ENCODE data around the gene P2RX3.
"Not testable (repeated sequence)": the region's sequence is repeated elsewhere in the genome, so short reads cannot be mapped to it uniquely, and the experiment has no call there.

Gene P2RX3

DNA sequence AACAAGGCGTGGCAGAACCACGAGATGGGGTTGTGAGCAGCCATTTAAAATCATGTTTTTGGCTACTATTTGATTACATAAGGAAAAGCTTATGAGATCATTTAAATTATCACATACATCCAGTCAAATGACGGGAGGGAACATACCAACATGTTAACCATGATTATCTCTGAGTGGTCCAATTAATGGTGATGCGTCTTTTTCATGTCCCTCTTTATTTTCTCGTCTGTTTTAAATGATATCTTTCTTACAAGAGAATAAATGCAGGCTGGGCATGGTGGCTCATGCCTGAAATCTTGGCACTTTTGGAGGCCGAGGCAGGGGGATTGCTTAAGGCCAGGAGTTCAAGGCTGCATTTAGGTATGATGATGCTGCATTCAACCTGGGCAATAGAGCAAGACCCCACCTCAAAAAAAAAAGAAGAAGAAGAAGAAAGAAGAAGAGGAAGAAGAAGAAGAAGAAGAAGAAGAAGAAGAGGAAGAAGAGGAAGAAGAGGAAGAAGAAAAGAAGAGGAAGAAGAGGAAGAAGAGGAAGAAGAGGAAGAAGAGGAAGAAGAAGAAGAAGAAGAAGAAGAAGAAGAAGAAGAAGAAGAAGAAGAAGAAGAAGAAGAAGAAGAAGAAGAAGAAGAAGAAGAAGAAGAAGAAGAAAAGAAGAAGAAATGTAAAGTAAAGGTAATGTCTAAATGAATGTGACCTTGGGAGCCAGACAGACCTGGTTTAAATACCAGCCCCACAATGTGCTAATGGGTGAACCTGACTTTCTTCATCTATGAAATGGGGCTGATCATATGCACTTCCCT, 65.0 kb downstream of the P2RX3 start:
- DNase-seq = not testable (repeated sequence)

DNA sequence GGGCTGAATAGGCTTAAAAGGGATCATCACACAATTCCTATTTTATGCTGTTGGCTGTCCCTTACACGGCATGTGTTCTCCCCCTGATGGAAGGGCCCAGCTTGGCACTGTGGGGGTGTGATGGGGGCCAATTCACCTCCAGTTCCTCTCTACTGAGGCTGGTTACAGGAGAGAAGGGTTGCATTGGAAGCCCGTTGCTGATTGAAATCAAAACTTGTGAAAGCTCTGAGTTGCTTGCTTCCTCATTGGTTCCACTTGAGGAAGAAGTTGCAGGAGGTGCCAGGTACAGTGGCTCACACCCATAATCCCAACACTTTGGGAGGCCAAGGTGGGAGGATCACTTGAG, 65.6 kb downstream of the P2RX3 start:
- DNase-seq = no peak

DNA sequence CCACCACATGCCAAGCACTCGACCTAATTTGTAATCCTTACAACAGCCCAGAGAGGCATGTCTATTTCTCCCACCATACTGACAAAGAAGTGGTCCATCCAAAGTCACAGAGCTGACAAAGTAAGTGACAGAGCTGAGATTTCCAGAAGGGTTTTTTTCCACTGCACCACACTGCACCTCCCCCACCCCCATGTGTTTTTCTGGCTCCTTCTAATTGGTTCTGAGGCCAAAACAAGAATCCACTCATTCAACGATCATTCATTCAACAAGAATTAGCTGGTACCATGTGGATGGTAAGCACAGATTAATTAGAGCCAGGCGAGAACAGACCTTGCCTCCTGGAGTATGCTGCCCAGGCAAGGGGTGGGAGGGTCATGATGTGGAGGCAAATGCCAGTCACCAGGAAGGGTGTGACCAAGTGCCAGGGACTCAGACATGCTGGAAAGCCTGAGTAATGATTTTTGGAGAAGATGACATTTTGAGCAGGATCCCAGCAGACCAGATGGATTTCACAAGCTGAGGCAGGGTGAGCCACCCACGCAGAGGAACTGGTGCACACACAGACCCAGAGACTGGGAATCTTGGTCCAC, 67.2 kb downstream of the P2RX3 start:
- DNase-seq = no peak

DNA sequence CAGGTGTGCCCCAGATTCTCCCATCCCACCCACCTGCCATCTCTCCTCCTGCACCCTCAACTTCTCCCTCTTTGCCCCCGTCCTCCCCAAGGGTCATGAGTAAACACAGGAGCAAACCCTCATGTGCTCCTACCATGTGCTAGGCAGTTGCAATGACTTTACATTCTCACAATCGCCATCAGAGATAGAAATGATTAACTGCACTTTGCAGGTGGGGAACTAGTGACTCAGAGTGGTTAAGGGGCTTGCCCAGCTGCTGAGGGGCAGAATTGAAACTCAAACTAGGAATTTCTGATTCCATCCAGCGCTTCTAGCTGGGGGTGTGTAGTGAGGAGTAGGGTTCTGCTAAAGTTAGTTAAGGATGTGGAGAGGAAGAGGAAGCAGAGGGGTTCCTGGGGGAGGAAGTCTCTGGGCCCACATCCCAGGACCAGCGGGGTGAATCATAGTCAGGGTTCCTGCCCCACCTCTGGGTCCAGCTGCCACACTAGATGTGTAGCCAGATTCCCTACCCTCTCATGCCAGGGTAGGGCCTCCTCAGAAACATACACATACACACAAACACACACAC, 68.3 kb downstream of the P2RX3 start:
- DNase-seq = no peak

DNA sequence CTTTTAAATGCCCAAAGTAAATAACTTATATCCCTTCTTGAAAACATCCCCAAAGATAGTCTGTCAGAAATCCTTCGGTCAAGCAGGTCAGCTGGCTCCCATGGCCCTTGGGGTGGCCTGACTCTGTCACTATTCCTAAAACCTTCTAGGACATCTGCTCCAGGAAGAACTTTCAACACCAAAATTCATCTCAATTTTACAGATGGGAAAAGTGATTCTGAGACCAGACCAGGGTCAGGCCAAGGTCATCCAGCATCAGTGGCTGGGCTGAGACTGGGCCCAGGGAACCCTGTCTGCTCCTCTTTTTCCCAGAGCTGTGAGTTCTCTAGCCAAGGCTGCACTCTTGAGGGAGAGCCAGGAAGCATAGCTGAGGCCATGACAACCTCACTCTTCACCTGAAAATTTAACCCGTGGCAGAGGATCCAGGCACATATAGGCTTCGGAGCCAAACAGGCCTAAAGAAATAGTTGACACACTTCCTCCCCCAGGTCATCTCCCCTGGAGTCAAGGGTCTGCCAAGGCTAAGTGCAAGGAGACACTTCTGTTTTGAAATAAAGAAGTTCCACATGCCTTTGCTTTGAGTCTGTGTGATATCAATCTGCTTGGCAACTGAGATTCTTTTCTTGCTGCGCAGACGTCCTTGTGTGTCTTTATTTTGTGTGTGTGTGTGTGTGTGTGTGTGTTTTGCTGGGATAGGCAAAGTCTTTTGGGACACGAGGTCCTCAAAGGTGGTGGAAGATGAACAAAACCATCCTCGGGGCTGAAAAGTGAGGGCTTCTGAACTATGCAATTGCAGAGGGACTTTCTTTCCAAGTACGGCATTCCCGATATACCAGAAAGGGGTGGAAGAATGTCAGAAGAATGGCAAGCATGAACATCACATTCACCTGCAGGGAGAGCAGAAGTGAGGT, 69.1 kb downstream of the P2RX3 start:
- no peak for DNase-seq

DNA sequence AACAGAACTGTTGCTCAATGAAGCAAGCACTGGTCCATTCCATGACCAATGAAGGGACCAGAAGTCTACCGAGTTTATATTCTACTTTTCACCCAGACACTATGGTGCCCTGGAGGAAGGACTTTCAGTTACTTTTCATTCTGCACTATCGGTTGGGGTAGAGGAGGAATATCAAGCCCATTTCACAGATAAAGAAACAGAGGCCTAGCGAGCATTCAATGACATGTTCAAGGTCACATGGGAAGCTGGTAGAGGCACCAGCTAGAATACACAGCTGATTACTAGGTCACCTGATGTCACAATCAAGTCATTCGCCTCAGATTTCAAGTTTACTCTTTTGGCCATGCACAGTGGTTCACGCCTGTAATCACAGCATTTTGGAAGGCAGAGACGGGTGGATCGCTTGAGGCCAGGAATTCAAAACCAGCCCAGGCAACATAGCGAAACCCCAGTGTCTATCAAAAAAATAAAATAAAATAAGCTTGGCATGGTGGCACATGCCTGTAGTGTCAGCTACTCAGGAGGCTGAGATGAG, 69.9 kb downstream of the P2RX3 start:
- no peak for DNase-seq

DNA sequence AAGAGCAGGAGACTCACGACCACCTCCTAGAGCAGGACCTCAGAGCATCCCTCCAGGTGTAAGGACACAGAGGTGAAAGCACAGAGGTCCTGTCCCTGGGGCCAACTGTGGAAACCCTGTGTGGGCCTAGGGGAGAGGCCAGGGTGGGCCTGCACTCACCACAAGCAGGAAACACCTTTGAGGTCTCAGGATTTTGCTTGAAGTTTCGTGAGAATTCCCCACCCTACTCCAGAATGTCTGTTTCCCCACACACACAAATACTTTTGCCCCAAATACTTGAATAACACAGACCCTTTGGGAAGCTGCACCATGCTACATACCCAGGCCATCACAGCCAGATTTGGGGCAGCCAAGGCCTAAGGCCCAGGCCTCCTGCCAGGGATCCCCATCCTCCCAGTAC, 70.6 kb downstream of the P2RX3 start:
- DNase-seq = no peak

DNA sequence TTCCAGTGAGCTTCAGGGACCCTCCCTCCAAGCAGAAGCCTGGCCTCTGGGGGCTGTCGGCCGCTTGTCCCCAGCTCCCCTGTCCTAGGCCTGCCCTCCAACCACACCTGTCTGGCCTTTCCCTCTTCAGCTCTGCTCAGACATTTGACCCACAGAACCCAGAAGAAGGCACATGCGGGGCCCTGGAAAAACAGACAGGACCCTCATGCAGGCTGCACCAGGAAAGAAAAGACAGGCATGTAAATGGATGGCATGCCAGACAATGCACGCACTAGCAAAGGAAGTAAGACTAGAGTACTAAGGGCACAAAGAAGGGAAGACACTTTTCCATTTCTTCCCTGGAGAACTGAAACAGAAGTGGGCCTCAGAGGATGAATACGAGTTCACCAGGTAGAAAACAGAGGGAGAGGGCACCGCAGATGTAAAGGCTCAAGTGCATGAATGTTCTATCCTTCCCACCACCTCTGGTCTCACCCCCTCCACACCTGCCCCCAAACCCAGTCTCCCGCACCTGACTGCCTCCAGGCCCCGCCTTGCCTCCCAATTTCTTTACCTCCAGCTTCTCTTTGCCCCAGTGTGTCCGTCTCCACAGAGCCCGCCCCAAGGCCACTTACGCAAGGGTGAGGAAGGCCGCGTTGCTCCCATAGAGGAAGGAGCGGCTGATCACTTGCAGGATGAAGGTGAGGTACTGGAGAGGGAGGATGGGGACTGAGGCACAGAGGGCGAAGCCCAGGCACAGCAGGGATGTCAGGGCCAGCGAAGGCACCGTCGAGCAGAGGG, 71.4 kb downstream of the P2RX3 start:
- DNase-seq = no peak

DNA sequence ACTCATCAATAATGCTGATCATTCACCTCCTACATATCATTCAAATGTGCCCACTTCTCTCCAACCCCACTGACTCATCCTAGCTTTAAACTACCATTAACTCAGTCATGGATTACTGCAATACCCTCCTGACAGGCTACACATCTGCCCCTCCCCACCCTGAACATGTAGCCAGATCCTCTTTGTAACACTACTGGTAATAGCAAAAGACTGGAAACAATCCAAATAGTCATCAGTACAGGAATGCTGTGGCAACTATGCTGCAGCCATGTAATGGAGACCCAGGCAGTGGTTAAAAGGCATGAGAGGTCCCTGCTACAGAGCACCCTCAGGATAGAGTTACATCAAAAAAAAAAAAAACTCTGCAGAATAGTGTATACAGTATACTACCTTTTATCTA, 72.1 kb downstream of the P2RX3 start:
- DNase-seq = no peak

DNA sequence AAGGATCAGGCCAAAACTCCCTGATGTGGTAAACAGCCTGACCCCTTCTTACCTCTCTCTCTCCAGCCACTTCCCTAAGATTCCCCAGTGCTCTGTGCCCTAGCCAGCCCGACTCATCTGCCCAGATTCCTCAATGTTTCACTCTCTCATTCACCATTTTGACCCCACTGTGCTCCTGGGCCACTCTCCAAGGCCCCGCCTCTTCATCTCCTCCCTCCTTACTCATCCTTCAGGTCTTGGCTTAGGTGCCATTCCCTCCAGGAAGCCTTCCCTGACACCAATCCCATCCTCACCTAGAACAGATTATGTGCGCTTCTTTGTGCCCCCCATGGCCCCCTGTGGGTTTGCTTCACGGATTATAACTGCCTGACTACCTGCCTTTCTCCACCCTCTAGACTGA, 75.5 kb downstream of the P2RX3 start:
- no peak for DNase-seq

DNA sequence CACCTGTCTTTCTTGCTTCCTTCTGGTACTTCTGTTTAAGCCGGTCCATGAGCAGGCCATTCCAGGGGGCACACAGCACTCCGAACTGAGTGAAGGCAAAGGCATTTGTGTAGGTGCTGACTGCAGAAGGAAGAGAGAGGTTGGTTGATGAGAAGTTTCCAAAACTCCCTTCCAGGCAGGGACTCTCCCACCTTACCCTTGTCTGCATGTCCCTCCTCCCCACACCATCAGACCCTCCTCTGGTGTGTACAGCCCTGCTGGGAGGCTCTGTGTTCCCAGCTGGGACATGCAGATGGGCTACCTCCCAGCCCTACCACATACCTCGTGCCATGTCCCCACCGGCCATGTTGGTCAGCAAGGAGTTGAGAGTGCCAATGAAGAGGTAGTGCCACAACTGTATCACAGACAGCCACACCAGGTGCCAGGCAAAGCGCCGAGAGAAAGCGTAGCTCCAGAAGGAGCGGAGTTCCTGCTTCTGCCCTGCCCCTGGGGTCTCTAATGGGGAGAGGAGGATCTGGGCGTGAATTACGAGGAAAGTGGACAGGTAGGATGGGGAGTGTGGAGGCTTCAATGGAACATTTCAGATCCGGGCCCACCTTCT, 76.6 kb downstream of the P2RX3 start:
- no peak for DNase-seq

DNA sequence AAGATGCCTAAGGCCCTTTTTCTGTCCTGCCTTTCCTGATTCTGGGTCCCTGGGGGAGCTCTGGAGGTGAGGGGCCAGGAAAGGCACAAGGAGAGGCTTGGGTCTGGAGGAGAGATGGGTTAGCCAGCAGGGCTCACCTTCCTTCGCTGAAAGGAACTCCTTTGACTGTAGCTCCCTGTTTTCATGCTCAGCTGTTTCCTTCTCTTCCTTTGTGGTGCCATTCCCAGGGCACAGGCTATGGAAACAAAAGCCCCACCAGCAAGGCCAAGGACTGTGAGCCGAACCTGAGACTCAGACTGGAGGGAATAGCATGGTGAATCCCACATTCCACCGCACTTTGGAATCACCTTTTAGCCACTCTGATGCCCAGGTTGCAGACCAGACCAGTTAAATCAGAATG, 78.3 kb downstream of the P2RX3 start:
- DNase-seq = no peak

DNA sequence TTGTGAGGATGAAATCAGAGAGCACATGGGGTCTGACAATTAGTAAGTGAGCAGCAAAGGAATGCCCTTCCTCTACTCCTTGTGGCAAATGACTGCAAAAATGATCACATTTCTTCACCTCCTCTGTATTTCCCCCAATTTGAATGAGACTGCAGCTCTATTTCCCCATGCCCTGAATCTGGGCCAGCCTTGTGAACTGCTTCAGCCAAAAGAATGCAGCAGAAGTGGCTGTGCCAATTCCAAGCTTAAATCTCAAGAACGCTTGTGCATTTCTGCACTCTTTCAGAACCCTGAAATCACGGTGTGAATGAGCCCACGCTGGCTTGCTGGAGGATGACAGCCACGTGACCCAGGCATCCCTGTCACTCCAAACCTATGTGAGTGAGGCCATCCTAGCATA, 78.9 kb downstream of the P2RX3 start:
- no peak for DNase-seq

DNA sequence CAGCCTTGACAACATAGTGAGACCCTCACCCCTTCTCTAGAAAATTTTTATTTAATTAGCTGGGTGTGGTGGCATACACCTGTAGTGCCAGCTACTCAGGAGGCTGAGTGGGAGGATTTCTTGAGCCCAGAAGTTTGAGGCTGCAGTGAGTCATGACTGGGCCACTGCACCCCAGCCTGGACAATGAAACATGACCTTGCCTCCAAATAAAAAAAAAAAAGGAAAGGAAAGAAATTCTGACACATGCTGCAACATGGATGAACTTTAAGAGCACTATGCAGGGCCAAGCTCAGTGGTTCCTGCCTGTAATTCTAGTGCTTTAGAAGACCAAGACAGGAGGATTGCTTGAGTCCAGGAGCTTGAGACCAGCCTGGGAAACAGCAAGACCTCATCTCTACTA, 80.0 kb downstream of the P2RX3 start:
- DNase-seq = no peak

DNA sequence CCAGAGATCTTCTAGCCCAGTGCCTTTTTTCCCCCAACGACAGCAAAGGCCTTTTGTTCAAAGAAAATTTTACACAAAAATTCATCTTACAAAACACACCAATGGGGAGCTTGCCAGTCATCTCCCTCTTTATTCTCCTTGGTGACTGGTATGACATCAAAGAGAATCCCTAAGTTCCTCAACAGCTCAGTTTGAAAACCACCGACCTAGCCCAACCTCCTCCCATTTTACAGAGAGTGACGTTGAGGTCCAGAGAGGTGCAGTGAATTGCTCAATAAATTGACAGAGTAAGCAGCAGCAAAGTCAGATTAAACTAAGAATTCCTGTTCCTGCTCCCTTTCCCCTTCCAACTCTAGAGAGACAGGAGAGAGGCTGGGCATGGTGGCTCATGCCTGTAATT, 81.0 kb downstream of the P2RX3 start:
- no peak for DNase-seq

DNA sequence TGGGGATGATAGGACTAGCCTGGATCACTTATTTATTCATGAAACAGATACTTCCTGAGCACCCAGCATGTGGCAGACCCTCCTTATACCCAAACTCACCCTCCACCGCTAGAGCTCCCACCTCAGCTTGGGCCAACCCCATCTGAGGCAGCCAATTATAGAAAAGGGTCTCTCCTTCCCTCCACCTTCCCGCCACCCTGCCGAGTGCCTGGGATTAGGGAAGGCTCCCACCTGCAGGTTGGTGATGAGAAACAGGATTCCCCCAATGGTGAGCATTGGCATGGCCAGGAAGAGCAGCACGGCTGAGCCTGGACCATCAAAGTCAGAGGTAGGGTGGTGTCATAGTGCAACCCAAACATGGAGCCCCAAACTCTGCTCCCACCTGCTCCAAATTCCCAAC, 82.9 kb downstream of the P2RX3 start:
- no peak for DNase-seq

DNA sequence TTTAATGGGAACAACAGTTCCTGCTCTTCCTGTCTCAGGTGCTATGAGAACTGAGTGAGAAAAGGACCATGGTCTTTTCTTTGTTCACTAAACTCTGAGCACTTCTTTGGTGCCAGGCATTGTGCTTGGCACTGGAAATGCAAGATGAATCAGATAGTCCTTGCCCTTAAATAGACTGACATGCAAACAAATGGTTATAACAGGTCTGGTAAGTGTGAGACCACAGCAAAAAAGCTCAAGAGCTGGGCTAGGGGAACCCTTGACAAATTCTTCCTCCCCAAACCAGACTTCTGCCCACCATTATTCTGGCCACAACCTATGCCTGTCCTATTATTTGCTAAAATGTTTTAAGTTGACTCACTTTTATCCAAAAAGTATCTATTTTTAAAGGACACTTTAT, 83.7 kb downstream of the P2RX3 start:
- no peak for DNase-seq
